NCI-H748 (cell line): ENCODE measurements around the gene UBR4.

ENCODE experiments used
- DNase-seq: peaks from one replicate; lab custom pipeline; 2025; ENCODE audit not compliant: unreplicated experiment; lab: John Stamatoyannopoulos, UW

Gene UBR4

GRCh38 chr1:19038732-19039131, 171.3 kb downstream of the UBR4 start:
- no peak for DNase-seq

DNA sequence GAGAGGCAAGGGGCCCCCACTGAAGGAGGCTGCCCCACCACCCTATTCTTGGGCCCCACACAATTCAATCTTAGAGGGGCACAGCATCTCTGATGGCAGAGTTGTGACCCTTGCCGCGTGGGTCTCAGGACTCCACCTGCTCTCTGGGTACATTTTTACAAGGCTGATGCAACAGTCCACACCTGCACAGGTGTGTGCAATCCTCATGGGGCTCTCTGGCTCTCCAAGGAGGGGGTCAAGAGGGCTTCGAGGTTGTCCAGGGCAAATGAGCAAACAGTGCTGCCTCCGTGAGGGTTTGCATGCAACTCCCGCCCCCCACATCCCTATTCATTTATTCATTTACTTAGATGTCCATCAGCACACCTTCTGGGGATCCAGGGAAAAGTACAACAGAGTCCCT, 172.0 kb downstream of the UBR4 start:
- DNase-seq, result no peak

DNA sequence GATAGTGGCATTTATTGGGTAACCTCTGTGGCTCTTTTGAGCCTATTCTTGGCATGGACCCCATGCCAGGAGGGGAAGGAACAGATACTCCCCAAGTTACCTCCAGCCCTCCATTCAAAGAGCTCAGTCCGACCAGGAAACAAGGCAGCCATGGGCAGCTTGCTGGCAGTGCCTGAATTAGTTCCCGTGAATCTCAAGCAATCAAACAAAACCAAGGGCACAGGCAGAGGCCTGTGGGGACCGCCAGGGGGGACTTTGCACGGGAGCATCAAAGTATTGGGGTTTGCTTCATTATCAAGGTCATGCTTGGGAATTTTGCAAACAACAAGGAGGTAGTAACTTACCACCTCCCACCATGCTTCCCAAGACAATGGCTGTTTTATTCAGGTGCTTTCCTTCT, 172.4 kb downstream of the UBR4 start:
- no peak for DNase-seq

GRCh38 chr1:19036813-19037605, 173.1 kb downstream of the UBR4 start:
- DNase-seq, result no peak

DNA sequence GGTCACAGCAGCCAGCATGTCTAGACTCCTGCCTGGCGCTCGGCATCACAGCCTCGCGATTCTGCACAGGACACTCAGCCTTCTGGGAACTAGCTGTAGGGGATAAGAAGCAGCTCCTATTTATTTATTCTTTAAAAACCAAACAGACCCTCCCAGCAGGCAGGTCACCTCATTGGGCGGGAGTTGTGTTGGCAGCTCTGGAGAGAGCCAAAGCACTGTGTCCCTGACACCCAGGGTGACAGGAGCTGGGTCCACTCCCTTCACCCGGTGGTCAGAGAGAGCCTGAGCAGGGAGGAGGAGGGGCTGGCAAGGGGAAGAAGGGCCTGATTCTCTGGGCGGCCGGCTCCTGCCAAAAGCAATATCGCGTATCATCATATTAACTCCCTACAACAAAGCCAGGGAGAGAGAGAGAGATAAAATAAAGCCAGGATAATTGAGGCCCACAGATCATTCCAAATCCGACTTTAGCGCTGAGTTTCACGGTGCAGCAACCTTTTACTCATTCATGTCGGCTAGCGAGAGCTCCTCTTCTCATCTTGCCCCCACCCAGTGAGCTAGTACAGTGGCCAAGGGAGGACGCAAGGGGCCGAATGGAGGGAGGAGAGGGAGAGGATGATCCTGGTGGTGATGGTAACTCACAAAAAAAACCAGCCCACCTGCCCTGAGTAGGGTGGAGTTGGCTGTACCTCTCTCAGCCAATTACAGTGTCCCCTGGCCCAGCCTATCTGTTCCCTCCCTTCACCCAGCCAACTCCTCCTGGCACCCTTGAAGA, 173.8 kb downstream of the UBR4 start:
- no peak for DNase-seq

GRCh38 chr1:19035377-19036040, 174.6 kb downstream of the UBR4 start:
- no peak for DNase-seq

- no peak for DNase-seq
Observed at GRCh38 chr1:19034721-19035120, 175.3 kb downstream of the UBR4 start.

- no peak for DNase-seq
Observed at GRCh38 chr1:19033926-19034680, 176.0 kb downstream of the UBR4 start.

DNA sequence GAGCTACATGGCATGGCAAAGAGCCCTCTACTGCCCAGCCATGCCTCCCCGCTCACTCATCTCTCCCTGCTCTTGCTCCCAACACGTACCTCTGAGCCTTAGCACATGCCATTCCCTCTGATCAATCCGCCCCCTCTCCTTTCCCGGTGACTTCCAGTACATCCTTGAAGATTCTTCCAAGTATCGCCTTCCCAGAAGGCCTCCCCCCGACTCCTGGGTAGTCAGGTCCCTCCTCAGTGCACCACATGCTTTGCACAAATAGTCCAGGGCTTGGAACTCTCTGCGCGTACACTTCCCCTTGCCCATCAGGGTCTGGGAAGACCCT, 176.6 kb downstream of the UBR4 start:
- no peak for DNase-seq

- DNase-seq, result no peak
Observed at GRCh38 chr1:19032701-19033514, 177.2 kb downstream of the UBR4 start.

- DNase-seq, result no peak
Observed at GRCh38 chr1:19032413-19032695, 177.7 kb downstream of the UBR4 start.

- no peak for DNase-seq
Observed at GRCh38 chr1:19029191-19030085, 180.6 kb downstream of the UBR4 start.

DNA sequence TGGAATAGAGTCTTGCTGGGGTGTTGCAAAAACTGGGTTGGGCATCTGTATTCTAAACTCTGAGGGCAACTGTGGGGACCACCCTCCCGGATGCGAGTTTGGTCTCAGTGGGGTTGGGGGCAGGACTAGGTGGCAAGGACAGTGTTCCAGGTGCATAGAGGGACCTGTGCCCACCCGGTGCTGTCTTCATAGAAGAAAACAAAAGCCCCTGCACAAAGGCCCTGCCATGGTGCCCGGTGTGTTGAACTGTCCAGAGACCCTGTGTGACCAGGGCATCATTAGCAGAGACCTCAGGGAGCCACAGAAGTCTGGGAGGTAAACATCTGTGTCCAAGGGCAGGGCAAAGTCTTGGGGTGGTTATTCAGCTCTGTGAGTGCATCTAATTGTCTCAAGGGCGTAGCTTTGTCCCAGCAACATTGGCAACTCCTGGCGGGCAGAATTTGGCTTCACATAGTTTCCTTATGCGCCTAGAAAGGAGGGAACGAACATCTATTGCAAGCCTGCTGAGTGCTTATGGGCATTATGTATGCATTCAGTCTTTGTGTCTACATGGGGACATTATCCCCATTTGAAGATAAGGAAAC, 181.4 kb downstream of the UBR4 start:
- DNase-seq, result no peak

- peak; percentile 61 for DNase-seq
Observed at GRCh38 chr1:19028110-19028509, 182.0 kb downstream of the UBR4 start.
